Suprapubic skin (tissue), 2 donors: ENCODE data around the gene FHL5.

ENCODE experiments used
- EP300 ChIP-seq: sonication (generic); formaldehyde crosslinking; IDR thresholded peaks from one replicate; pipeline ENCODE4 v1.6.1; 2017; ENCODE audit warnings: antibody characterized with exemption
- POLR2A ChIP-seq, 2 donors: fragments of 450-650 bp; IDR thresholded peaks; one replicate each; pipeline ENCODE4 v1.6.1; 2017; ENCODE audit warnings: antibody characterized with exemption in 2 of 2, mild to moderate bottlenecking in 2 of 2, moderate library complexity in 2 of 2

DNA sequence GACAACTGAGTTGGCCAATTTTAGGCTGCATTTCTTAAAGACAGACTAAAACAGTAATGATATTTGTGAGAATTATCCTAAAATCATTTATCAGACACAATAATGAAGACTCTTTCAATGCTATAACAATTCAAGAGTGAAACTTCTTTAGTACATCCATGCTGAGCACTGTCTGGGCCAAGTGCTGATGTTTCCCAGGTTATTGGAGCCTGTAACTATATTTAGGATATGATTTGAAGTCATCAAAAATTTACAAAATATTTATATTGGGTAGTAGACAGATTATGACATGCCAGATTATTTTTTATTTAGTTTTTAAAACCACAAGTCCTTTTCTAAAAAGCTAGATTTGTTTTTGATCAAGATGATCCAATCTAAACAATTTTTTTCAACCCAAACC, 45.1 kb downstream of the FHL5 start:
- TF ChIP-seq POLR2A (IDR thresholded peaks at IDR 0.05): no peak
- TF ChIP-seq EP300: no peak
